GM19455 (cell line): ENCODE measurements around the gene CDH22.

ENCODE experiments used
- ATAC-seq: cut with Tn5 transposase; IDR thresholded peaks from one replicate; pipeline ENCODE4 v1.9.1; 2021; ENCODE audit not compliant: unreplicated experiment

The CDH22 gene

DNA sequence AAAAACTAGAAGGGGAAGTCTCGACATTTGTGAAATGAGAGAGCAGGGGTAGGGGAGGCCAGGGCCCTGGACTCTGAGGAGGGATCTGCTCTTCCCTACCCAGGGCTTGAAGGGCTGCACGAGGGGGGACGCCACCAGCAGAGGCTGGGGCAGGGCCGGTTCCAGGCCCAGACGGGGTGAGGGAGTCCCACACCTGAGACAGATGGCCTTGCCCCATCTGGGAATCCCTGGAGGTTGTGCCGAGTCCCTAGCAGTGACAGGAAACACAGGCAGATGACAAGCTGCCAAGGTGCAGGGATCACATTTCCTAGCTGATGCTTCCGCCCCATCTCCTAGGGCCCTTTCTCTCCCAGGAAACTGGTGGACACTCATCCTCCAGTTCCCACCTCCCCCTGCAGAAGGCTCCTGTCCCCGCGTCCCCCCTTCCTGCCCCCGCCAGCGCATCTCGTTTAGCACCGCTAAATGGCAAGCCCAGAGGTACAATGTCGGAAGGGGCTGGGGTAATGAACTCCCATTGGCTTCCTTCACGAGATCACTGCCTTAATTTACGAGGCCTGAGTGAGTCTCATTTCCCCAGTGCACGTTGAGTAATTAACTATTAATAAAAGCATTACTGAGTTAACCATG lies 35.2 kb upstream of the CDH22 start:
- ATAC-seq = no peak

DNA sequence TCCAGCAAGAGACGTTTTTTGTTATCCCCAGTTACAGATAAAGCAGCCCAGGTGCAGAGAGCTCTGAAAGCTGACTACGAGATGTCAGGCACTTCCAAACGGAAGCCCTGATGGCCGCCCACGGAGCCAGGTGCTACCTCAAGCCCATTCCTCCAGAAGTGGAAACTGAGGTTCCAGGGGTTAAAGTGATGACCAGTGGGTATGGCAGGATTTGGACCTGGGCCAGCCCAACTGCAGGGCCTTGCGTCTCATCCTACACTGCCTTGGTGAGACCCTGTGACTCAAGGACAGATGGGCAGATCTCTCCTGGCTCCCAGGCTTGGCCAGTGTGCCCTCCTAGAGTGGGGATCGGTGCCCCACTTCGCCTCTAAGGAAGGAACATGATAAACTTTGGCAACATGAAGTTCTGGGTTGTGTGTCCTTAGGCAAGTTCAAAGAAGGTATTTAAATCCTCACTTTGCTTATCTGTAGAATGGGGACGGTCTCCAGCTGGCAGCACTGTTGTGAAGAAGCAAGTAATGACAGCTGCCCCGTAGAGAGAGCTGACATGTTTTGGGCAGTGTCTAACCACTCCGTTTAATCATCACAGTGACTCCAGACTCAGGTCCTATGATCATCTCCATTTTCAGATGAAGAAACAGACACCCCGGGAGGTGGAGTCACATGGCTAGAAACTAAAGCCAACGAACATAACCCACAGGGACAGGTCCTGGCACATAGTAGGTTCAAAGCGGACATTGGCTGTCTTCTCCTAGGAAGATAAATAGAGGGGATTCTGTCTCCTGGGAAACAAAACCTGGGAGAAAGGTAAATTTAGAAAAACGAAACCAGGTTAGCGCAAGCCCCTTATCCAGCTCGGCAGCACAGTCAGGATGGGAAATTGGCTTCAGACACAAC lies 34.4 kb upstream of the CDH22 start:
- ATAC-seq = no peak

DNA sequence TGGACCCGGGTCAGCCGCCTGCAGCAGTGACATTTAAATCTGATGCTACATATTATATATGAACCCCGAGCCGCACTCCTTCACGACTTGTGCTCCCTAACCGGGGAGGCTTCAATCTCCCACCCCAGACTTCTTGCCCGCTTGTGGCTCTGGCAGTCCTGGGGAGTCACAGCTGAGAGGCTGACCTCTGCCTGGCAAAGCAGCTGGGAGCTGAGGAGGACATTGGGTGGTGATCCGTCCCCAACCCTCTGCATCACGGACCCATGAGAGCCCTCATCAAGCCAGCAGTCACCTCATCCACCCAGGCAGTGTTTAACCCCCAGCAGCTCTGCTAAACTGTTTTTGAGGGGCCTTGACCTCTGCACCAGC lies 33.7 kb upstream of the CDH22 start:
- no peak for ATAC-seq

DNA sequence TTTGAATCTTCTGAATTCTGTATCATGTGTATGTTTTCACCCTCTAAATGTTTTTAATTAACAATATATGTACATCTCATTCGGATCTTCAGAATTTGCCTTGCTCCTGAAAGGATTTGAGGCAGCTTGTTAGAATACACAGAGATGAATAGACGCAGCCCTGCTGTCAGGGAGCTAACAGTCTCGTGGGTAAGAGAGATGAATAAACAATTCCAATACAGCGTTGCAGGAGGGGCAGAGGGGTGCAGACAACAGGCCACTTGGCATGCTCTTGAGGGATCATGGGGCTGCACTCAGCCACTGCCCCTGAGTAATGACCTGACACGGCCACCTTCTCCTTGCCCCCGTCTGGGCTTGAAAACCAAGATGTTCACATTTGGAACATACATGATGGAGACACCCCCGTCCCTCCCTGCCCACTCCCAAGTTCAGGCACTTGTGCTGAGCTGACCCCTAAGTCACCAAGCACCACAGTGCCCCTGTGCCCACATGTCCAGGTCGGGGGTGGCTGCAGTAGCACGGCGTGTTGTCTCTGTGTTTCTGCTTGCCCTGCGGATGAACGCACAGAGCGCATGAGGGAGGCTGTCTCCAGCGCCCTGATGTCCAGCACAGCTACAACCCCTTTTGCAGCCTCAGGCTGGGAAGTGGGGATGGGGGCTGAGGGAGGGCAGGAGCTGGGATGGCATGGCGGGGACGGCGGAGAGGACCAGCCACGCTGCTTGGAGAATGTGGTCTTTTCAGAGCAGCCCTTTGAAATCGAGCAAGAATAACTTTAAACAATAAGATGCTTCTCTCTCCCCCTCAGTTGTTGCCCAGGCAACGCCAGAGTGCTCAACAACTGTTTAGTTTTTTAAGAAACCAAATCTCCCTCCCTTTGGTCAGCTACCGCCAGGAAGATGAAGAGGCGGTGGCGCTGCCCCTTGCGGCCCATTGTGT lies 33.0 kb upstream of the CDH22 start:
- no peak for ATAC-seq

DNA sequence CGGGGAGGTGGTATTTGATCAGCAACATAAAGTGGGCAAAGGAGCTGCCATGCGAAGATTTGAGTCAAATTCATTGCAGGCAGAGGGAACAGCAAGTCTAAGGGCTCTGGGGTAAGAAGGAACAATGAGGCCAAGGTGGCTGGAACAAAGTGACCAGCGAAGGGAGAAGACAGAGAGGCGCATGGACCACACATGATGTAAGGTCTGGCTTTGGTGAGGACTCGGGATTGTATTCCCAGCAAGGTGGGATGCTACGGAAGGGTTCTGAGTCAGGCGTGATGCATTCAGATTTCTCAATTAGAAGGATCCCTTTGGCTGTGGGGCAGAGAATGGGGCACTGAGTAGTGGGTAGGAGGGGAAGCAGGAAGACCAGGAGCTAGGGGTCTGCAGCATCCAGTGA lies 30.7 kb upstream of the CDH22 start:
- no peak for ATAC-seq

DNA sequence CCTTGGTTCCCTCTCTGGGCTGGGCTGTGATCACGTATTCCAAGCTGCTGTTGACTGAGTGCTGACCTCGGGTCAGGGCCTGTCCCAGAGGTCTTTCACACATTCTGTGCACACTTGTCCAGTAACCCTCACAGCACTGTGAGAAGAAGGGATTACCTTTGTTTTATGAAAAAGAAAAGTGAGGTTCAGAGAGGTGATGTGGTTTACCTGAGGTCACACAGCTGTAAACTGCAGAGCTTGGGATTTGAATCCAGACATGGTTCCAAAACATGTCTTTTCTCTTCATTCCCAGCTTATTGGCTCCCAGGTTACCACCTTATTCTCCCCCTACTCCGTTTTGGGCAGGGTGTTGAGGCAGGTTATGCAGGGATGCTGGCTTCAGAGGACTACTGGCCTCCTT lies 28.4 kb upstream of the CDH22 start:
- no peak for ATAC-seq

DNA sequence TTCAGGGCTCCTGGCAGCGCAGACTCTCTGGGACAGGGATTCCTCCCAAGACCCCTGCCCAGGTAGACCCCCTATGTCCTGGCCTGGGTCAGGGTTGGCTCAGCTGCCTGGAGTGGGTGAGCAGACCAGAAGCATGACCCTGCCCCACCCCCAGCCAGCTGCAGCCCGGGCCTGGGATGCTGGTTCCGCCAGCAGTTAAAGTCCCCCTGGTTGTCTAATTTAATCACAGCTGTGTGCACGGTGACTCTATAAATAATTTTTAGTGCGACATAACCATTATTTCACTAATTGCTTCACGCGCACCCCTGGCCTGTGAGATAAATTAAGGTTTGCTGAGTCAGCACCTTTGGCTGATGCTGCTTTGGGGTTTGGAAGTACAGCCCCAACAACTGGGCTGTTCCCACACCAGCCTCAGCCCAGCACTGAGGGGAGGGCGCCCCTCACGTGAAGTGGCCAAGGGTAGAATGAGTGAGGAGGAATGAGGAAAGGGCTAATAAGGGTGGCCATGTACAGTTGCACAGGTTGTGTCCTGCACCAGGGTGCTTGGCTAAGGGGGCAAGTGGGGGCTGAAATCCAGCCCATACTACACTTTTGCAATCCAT lies 26.1 kb upstream of the CDH22 start:
- ATAC-seq = no peak

DNA sequence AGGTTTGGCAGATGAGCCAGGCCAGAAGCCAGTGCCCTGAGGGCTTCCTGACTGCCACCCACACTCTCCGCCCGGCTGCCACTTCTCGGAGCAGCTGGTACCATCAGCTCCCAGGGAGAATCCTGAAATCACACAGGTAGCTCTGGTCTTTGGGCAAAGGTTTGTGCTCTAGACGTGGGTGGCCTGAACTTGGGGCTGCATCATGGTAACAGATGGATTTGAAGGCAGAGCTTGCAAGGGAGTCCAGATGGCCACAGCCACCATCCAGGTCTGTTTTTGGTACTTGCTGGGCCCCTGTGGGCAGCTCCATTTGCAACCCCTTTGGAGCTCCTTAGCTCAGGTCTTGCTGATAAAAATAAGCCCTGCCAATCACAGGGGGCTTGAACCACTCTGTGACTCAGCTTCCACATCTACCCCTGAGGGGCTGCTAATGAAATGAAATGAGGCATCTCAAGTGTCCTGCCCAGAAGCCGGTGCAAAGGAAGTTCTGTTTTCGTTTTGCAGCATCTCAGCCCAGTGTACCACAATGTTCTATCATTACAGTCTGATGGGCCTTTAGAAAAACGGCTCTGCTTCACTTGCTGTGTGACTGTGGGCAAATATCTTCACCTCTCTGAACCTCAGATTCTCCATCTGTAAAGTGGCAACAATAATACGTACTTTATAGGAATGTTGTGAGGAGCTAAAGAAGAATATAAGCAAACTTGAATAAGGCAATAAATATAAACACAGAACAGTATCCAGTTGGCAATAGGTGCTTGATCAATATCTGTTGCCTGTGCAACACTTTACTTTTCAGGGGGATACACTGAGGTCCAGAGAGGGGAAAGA lies 25.1 kb upstream of the CDH22 start:
- ATAC-seq = no peak

DNA sequence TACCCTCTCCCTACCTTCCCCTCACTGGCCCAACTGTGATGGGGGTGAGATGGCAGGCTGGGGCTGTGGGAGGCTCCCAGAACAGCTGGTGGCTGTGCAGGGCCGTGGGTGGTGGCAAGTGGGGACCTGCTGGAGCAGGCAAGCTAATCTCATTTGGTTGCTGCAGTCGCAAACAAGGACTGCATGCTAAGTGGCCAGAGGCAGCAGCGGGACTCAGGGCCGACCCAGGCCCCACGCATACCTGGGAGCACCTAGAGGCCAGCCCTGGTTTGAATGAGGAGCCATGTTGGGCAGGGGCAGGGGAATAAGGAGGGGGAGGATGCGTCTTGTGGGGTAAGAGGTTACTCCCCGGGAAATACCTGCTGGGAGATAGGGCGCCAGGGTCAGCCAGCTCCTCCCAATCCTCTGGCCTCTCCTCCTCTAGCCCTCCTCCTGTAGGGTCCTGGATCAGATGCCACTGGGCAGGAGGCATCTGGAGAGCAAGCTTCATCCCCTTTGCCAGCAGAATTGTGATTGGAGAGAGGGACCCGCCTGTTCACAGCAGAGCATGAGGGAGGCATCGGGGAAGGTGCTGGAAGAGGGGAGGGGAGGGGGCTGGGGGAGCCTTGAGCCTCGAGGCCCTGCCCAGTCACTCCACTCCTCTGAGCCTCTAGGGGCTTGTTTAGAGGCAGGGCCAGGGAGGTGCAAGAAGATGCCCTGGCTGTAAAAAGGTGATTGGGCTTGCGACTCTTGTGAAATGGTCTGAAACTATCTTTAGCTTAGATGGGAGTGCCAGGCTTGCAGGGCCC lies 24.3 kb upstream of the CDH22 start:
- ATAC-seq = no peak

DNA sequence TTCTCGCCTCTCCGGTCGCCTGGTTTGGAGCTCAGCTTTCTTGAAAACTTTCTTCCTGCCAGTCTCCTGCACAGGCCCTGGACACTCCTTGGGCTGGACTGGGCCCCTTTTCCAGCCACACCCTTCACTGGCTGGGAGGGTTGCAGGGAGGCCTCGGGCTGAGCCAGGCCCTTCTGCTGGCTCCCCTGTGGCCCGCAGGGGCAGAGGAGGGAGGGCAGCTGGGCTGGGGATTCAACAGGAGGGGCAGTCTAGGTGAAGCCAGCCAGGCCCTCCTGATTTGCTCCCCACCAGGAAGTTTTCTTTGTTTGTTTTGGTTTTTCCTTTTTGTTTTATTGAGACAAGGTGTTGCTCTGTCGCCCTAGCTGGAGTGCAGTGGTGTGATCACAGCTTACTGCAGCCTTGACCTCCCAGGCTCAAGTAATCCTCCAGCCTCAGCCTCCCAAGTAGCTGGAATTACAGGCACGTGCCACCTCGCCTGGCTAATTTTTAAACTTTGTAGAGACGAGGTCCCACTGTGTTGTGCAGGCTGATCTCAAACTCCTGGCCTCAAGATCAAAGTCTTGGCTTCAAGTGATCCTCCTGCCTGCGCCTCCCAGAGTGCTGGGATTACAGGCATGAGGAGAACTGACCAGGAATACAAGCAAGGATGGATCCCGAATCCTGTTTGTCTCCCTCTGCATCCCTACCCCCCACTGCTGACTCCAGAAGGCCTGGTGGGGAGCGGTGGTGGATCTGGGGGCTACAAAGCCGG lies 23.5 kb upstream of the CDH22 start:
- no peak for ATAC-seq

DNA sequence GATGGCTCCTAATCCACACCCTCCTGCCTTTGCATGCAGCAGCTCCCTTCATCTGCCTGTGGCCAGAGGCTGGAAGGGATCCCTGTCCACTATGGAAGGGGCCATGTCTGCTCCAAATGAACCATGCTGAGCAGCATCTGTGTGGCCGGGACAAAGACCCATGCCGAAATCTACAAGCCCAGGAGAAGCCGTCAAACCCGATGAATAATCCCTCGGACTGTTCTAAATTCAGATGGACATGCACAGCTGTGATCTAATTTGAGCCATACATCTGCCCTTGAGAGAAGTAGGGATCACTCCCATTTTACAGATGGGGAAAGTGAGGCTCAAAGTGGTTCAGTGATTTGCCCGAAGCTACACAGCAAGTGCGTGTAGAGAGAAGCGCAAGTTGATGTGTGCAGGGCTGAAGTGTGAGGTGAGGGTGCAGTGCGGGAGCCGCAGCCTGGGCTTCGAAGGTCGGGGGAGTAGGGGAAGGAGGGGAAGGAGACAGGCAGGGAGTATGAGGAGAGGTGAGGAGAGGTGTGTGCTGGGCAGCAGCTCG lies 22.6 kb upstream of the CDH22 start:
- no peak for ATAC-seq

DNA sequence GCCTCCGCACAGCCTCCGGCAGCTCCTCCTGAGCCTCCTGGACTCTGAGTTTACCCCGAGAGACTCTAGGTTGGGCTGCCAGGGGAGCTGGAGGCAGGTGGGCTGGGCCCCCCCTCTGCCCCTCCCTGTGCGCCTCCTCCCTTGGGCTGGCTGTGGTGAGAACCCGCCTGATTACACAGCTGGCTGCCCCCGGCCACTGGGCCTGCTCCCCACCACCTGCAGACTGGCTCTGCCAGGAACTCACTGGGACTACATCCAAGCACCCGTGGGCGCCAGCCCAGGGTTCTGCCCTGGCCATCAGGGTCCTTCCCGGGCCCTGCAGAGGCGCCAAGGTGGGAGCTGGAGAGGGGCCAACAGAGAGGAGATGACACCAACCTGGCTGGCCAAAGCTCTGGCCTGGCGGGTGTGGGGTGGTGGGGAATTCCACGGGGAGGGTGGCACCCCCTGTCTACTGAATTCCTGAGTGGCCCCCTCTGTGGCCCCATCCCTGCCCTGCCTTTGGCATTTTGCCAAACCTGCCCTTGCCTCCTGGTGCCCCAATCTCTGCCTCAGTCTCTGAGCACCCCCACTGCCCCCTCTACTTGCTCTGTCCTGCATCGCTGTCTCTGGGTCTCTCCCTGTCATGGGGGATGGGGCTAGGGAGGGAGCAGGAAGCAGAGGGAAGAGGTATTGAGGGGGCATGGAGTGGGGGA lies 21.9 kb upstream of the CDH22 start:
- ATAC-seq = no peak

DNA sequence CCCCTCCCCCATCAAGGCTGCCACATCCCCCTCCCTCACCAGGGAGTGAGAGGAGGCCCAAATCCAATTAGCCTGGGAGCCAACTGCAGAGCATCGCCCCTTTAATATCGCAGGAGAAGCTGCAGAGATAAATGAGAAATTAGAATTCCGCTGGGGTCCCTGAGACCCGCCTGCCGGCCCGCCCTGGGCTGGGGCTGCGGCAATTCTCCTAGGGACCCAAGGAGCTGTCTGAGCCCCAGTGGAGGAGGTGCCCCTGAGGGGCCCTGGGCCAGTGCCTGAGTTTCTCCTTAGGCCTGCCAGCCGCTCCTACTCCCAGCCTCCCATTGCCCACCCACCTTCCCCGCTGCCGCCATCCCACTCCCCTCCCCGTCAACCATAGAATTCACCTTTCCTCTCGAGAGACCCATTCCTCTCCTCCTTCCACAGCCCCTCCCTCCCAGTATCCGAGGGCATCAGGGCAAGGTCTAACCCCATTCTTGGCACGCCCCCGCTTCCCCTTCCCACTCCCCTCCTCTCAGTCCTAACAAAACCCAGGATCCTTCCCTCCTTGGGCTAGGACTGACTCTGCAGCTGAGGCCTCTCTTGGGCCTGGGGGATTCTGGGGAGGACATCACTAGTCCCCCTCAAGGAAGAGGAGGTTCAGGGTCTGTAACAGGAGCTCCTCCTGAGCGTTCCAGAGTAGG lies 20.0 kb upstream of the CDH22 start:
- ATAC-seq = no peak

DNA sequence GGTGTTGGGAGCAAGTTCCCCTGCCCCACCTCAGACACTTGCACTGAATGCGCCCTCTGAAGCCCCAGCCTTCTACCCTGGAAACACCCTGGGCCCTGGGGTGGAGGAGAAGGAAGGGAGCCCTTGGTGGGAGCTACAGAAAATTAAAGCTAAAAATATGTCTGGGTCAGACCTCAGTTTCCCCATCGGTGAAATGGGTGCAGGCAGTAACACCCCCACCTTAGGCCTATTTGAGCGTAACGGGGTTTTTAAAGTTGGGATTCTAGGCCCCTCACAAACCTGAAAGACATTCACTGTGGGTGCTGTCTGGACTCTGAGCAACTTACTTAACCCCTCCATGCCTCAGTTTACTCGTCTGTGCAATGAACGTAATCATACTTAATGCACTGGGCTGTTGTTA lies 19.3 kb upstream of the CDH22 start:
- no peak for ATAC-seq

DNA sequence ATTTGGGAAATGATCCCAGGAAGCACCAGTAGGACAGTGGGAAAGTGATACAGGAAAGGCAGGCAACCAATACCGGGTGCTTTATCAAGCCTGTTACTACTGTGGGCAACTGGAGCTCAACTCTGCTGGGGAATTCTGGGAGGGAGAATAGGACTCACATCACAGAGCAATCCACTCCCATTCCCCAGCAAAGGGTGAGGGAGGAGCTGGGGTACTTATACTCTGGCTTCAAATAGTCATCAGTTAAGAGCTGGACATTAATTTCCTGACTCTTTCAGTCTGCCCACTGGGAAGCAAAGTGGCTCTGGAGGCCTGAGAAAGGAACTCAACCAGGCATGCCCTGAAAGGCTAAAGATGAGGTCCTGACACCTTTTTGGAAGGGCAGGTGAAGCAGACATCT lies 17.5 kb upstream of the CDH22 start:
- no peak for ATAC-seq

DNA sequence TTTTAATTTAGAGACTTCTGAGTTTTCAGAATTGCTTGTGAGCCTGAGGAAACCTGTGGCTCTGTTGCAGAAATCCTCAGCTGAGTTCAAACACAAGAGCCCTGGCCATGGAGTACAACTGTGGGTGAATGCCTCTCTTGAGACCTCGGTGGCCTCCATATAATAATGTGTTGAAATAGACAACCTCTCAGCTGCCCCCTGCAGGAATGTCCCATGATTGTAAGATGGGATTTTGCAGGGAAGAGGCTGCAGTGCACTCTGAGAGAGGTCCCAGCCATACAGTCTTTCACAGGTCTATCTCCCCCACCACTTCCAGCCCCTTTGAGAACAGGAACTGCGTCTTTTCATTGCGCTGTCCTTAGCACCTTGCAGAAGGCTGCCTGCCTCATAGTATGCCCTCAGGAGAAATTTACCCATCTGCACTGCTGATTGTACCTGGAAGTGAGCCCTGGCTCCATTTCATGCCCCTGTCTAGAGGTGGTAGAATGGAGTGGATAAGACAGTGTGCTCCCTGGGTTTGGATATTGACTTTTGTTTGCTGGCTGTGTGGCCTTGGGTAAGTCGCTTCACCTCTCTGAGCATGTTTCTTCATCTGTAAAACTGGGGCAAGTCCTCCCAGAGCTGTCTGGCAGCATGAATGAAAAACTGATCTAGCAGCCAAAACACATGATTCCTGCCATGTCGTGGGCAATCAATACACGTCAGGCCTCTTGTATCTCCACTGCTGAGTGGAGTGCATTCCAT lies 16.8 kb upstream of the CDH22 start:
- no peak for ATAC-seq

DNA sequence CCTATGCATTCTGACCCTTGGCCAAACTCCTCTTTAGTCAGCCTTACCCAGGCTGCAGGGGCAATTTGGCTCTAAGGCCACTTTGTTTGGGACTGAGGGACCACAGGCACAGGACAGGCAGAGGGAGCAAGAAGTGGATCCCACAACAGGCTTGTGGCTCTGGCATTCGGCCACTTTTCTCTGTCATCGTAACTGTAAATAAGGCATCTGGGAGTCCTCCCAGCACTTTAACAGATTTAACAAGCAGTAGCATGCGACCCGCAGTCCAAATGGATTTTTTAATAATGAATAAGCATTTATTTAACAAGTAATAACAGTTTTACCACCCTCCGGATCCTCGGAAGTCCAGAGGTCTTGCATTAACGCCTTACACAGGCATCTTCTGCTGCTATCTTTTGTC lies 16.1 kb upstream of the CDH22 start:
- no peak for ATAC-seq
